ENCODE results near the gene ZNF628.

The ZNF628 gene

GRCh38 chr19:55530996-55531395, 54.6 kb downstream of the ZNF628 start:
- no peak for DNase-seq

All from HCEC 1CT (cell line).